Pulmonary artery endothelial cell (primary cell): ENCODE measurements around the gene ATN1. TPM values are rescaled to one million over a fixed set of nuclear protein-coding genes. Genes with fewer than 3 reads are reported as not detected.
A peak's percentile ranks its signal among the peaks of the same experiment; 100 is the strongest.

Source experiments
- DNase-seq: peaks from one replicate; pipeline ENCODE4 v3.0.0-alpha.2; 2011; ENCODE audit warnings: low read depth, low spot score
- total RNA-seq: library from RNA; depleted of rRNA; stranded (reverse); fragments of >200 nt; gene quantifications from 2 replicates; pipeline ENCODE4 v1.2.3, GENCODE V29; 2014

The ATN1 gene
- total RNA-seq, 1 donor from 2014 or later: 6.7 TPM

- DNase-seq: no peak
These were observed 2.6 kb upstream of the ATN1 start for GRCh38 chr12:6925239-6925539.

GRCh38 chr12:6925540-6926279 lies 2.0 kb upstream of the ATN1 start:
- no peak for DNase-seq

GRCh38 chr12:6928022-6928702 lies 403 bp downstream of the ATN1 start:
- no peak for DNase-seq

GRCh38 chr12:6928703-6929407 lies 1.1 kb downstream of the ATN1 start:
- no peak for DNase-seq

- DNase-seq: no peak
These were observed 2.0 kb downstream of the ATN1 start for GRCh38 chr12:6929466-6930452.

- no peak for DNase-seq
These were observed 5.0 kb downstream of the ATN1 start for GRCh38 chr12:6932766-6933165.

- DNase-seq: no peak
These were observed 6.4 kb downstream of the ATN1 start for GRCh38 chr12:6934110-6934509.

- DNase-seq: no peak
These were observed 7.8 kb downstream of the ATN1 start for GRCh38 chr12:6935371-6936193.

GRCh38 chr12:6936194-6936635 lies 8.5 kb downstream of the ATN1 start:
- no peak for DNase-seq

- DNase-seq: no peak
These were observed 9.1 kb downstream of the ATN1 start for GRCh38 chr12:6936636-6937480.

GRCh38 chr12:6937481-6938352 lies 10.0 kb downstream of the ATN1 start:
- DNase-seq: peak; percentile 85

GRCh38 chr12:6938353-6939190 lies 10.8 kb downstream of the ATN1 start:
- no peak for DNase-seq

GRCh38 chr12:6939191-6939540 lies 11.4 kb downstream of the ATN1 start:
- no peak for DNase-seq

- DNase-seq: no peak
These were observed 13.5 kb downstream of the ATN1 start for GRCh38 chr12:6941267-6941666.

GRCh38 chr12:6941782-6942181 lies 14.0 kb downstream of the ATN1 start:
- DNase-seq: no peak

GRCh38 chr12:6942331-6942665 lies 14.5 kb downstream of the ATN1 start:
- no peak for DNase-seq

GRCh38 chr12:6943389-6943721 lies 15.6 kb downstream of the ATN1 start:
- peak; percentile 85 for DNase-seq
